Bronchial epithelial cell (primary cell): ENCODE data around the gene YIF1A. TPM values are rescaled to one million over a fixed set of nuclear protein-coding genes. Genes with fewer than 3 reads are reported as not detected.
"Not testable (repeated sequence)": the region's sequence is repeated elsewhere in the genome, so short reads cannot be mapped to it uniquely, and the experiment has no call there.

ENCODE experiments used
- DNase-seq: peaks from one replicate; pipeline ENCODE4 v3.0.0-alpha.2; 2010; ENCODE audit warnings: low read depth
- FAIRE-seq: peaks from 2 replicates; lab custom pipeline; 2011; peaks lifted over from hg19 to GRCh38; lab: Jason Lieb, UNC
- H3K27me3 ChIP-seq: 2 replicates; pipeline ENCODE4 v1.5.1; 2011; ENCODE audit warnings: low read length; ENCODE audit not compliant: control insufficient read depth, insufficient read depth
- H3K36me3 ChIP-seq: 2 replicates; pipeline ENCODE4 v1.5.1; 2011; ENCODE audit warnings: low read length; ENCODE audit not compliant: control insufficient read depth, insufficient read depth
- H3K4me3 ChIP-seq: 2 replicates; pipeline ENCODE4 v1.5.1; 2011; ENCODE audit warnings: mild to moderate bottlenecking, low read depth, low read length, control low read depth
- total RNA-seq: library from RNA; depleted of rRNA; stranded (reverse); fragments of >200 nt; gene quantifications from 2 replicates; pipeline ENCODE4 v1.2.1, GENCODE V29; 2014
- TF ChIP-seq, protein P1 (sequence below): IDR thresholded peaks from 2 replicates; pipeline ENCODE4 v1.5.1; 2011; ENCODE audit warnings: mild to moderate bottlenecking, moderate library complexity, low read length, control low read depth, inconsistent platforms; ENCODE audit not compliant: insufficient read depth, severe bottlenecking

The YIF1A gene
- total RNA-seq, 1 donor from 2014 or later: 231 TPM

- DNase-seq (no peak), FAIRE-seq (no peak)
- TF ChIP-seq, protein P1, sequence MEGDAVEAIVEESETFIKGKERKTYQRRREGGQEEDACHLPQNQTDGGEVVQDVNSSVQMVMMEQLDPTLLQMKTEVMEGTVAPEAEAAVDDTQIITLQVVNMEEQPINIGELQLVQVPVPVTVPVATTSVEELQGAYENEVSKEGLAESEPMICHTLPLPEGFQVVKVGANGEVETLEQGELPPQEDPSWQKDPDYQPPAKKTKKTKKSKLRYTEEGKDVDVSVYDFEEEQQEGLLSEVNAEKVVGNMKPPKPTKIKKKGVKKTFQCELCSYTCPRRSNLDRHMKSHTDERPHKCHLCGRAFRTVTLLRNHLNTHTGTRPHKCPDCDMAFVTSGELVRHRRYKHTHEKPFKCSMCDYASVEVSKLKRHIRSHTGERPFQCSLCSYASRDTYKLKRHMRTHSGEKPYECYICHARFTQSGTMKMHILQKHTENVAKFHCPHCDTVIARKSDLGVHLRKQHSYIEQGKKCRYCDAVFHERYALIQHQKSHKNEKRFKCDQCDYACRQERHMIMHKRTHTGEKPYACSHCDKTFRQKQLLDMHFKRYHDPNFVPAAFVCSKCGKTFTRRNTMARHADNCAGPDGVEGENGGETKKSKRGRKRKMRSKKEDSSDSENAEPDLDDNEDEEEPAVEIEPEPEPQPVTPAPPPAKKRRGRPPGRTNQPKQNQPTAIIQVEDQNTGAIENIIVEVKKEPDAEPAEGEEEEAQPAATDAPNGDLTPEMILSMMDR: no peak
- H3K36me3 ChIP-seq: peaks cover 12% of the 10 kb centered on the region
- H3K27me3 ChIP-seq: no peaks in the 10 kb centered on the region
- no peak overlapping the region for H3K4me3 ChIP-seq
These were observed 8.5 kb downstream of the YIF1A start for GRCh38 chr11:66280428-66280827.

DNA sequence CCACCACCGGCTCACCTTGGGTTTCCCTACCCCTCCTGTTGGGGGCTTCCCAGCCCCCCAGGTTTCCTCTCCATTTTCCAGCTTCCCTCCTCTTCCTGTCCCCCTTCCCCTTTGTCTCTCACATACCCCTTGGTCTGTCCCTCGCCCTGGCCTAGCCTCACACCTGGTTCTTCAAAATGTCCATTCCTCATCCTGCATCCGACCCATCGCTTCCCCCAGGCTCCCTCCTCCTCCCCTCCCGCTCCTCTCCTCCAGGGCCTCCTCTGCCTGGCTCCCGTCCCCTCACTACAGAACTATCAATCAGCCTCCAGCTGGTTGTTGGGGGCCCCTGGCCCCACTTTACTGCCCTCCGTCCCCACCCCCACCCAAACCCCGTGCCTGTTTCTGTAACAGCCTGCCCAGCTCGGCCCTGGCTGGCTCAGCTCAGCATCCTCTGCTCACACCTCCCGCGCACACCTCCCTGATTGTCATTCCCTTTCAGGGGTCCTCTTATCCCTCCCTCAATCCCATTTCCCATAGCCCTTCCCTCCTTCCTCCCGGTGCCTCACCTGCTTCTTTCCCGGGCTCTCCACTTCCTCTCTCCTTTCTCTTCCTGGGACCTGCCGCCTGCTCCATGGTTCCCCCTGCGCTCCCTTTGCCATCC, 9.7 kb downstream of the YIF1A start:
- no peaks in the 10 kb centered on the region for H3K27me3 ChIP-seq
- FAIRE-seq (no peak), DNase-seq (no peak)
- TF ChIP-seq, protein P1: no peak
- H3K36me3 ChIP-seq: peaks cover 6% of the 10 kb centered on the region
- no peak overlapping the region for H3K4me3 ChIP-seq

DNA sequence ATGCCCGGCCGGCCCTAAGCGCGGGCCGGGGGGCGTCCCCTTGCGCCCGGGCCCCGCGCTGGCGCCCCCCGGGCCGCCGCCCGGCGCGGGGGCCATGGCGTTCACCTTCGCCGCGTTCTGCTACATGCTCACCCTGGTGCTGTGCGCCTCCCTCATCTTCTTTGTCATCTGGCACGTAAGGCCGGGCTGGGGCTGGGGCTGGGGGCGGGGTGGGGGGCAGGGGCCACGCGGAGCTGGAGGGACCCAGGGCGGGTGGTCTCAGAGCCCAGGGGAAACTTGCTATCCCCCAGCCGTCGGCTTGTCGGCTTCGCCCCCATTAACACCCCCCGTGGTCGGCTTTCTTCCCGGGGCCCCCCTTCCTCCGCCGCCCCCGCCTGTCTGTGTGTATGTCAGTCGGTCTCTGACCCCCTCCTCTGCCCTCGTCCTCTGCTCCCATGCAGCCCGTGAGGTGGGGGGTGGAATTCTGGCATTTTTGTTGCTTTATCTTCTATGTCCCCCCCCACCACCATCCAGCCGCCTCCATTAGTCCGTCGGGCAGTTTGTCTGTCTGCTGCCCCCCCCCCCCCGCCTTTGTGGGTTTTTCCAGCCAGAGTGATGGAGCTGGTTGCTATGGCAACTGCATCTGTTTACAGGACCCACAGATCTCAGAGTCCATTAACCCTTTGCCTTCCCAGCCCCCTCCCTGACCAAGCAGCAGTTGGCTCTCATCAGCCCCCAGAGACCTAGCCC, 10.4 kb downstream of the YIF1A start:
- Histone ChIP-seq H3K27me3 (no peaks in the 10 kb centered on the region), H3K4me3 (no peak overlapping the region), H3K36me3 (peaks cover 7% of the 10 kb centered on the region)
- TF ChIP-seq, protein P1: no peak
- FAIRE-seq (no peak), DNase-seq (no peak)

- peaks cover 13% of the 10 kb centered on the region for H3K36me3 ChIP-seq
- no peak for FAIRE-seq
- H3K4me3 ChIP-seq: peak within 1 kb of the TSS; percentile 11
- H3K27me3 ChIP-seq: no peaks in the 10 kb centered on the region
- TF ChIP-seq, protein P1: no peak
- no peak for DNase-seq
These were observed 11.2 kb downstream of the YIF1A start, which contains the start of gene CNIH2 for GRCh38 chr11:66277471-66278362. Gene CNIH2 (plus strand): TSS chr11:66278175. CDS start chr11:66278457, 282 bp downstream.

- H3K27me3 ChIP-seq, FAIRE-seq, DNase-seq, H3K4me3 ChIP-seq: not testable (repeated sequence)
- H3K36me3 ChIP-seq: peaks cover 18% of the 10 kb centered on the region
These were observed 11.9 kb downstream of the YIF1A start for GRCh38 chr11:66277064-66277463.

GRCh38 chr11:66276619-66277018, 12.3 kb downstream of the YIF1A start:
- peaks cover 21% of the 10 kb centered on the region for H3K36me3 ChIP-seq
- FAIRE-seq, DNase-seq, H3K27me3 ChIP-seq, H3K4me3 ChIP-seq: not testable (repeated sequence)
